ENCODE measurements around the gene CPNE5.
A peak's percentile ranks its signal among the peaks of the same experiment; 100 is the strongest.
"Not testable (repeated sequence)": the region's sequence is repeated elsewhere in the genome, so short reads cannot be mapped to it uniquely, and the experiment has no call there.

The CPNE5 gene

DNA sequence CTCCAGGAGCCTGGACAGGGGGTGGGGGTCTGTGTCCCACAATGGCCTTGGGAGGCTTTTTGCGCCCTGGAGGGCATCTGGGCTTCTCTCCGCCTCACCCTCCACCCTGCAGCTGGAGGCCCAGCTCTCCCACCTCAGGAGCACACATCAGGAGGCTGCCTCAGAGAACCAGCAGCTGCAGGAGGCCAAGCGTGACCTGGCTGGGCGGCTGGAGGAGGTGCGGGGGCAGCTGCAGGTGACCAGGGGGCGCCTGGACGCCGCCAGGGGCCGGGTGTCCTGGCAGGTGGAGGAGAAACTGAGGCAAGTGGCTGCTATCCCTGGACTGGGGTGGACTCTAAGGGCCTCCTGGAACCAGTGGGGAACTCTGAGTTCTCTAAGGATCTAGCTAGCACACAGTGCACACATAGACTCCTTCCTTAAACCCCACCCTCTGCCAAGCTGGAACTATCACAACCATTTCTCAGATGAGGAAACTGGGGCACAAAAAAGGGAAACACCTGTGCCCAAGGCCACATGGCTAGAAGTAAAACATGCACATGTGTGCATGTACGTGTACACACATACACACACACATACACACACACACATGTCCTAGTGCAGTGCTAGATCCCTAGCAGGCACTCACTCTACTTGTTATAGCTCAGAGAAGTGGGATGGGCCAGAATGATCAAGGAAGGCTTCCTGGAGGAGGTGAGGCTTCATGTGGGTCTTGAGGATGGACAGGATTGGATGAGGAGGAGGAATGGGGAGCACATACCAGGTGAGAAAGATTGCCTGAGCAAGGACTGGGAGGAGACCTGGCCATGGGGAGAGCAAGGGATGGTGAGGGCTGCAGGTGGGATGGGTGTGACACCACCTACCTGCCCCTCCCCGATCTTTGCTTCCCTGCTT is 118.7 kb downstream of the CPNE5 start:
- DNase-seq = no peak

DNA sequence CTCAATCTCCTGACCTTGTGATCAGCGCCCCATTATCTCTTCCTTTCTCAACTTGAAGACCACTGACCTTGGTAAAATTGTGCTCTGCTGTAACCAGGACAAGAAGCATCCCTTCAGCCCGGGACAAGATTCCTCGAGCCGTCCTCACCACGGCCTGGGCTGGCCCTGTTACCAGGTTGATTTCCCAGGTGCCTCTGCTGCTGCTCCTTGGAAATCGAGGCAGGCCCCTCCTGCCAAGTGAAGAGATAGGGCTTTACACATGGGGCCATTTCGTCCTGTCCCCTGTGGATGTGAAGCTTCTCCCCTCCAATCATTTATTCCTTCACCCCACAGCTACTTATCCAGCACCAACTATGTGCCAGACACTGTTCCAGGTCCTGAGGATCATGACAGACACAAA is 120.1 kb downstream of the CPNE5 start:
- no peak for DNase-seq

DNA sequence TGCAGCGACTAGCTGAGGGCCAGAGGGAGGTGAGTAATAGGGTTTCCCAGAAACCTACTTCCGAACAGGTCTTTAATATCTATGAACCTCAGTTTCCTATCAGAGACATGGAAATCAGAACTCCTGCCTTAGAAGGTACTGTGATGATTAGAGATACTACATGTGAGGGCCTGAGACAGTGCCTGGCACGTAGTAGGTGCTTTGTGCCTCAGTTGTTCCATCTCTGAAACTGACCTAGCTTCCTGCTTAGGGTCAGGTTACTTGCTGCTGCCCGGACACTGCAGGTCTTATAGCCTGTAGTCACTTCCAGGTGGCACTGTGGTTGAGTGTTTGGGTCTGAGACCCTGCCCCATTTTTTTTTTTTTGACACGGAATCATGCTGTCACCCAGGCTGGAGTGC is 120.7 kb downstream of the CPNE5 start:
- DNase-seq = no peak

DNA sequence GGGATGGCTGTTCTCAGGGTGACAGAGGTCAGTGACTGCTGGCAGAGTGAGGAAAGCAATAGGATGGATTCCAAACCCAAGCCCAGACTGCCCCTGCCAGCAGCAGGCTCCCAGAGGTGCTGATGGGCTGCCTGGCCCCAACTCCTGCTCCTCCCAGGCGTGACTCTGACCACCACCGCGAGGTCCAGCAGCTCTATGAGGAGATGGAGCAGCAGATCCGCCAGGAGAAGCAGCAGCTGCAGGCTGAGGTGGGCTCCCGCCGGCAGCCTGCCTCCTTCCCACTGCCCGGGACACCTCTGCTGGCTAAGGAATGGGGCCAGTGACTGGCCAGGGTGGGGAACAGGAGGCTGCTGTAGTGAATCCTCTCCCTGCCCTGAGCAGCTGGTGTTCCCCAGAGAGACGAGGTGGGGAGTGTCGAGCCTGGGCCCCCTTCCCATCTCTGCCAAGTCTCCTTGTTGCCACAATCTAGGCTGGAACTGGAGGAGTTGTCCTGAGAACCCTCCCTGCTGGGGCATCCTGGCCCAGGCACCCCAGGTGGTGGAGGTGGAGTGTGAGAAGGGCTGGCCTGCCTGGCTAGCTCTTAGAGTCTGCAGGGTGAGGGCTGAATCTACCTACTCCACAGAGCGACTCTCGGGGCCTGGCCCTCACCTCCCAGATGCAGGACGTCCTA is 121.2 kb downstream of the CPNE5 start:
- no peak for DNase-seq

DNA sequence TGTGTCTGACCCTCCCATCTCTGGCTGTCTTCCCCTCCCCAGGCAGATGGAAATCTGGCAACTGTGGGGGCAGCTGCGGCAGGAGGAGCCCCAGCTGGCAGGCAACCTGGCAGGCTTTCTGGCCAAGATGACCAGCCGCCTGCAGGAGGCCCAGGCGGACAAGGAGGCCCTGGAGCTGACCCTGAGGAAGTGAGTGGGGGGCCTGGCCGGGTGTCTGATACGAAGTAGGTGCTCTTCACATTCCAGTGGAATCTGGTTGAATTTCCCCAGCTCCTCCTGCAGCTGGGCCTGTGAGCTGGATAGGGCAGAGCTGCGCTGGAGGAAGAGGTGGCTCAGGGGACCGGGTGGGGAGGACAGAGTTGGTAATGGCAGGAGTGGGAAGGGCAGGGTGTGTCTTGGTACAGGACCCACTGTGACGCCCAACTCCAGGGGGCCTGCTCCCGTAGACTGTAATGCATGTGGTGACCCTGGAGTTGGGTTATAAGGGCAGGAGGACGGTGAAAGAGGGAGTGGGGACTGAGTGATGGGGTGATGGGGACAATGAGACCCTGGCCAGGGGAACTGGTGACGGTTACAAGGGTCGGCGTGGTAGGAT is 121.9 kb downstream of the CPNE5 start:
- DNase-seq = no peak

DNA sequence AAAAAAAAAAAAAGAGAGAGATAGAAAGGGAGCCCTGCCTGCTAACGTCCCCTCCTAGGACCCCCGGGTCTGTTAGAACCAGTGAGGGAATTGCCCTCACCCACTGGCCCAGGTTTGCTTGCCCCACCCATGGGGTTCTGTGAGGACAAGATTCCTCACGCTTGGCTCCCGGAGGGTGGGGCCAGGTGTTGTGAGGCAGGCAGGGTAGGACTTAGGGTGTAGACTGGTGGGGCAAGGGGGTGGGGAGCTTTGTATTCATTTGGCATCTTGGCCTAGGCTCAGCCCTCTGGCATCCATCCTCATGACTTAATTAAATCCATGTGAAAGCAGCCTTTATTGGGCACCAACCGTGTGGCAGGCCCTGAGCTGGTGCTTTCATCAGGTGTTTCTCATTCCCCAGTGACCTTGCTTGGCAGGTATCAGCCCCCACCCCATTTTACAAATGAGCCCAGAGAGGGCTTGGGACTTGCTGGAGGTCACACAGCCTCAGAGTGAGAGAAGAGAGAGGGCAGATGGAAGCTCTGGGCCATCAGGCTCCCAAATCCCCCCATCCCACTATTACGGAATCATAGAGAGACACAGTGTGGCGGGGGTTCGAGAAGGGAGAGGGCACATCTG is 122.7 kb downstream of the CPNE5 start:
- DNase-seq = no peak

DNA sequence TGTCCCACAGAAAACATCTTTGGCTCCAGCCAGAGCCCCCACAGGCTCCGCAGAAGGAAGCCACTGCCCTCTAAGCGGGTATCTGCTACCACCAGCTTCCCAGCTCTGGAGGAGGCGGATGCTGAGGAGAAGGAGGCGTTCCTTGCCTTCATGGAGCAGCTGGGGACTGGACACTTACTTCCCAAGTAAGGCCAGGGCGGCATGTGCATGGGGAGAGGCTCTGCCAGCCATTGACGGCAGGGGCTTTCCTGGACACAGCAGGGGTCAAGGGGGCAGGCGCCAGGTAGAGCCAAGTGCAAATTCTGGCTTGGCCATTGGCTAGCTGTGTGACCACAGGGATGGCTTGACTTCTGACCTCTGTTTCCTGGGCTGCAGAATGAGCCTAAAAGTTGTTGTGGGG is 123.8 kb downstream of the CPNE5 start:
- no peak for DNase-seq

DNA sequence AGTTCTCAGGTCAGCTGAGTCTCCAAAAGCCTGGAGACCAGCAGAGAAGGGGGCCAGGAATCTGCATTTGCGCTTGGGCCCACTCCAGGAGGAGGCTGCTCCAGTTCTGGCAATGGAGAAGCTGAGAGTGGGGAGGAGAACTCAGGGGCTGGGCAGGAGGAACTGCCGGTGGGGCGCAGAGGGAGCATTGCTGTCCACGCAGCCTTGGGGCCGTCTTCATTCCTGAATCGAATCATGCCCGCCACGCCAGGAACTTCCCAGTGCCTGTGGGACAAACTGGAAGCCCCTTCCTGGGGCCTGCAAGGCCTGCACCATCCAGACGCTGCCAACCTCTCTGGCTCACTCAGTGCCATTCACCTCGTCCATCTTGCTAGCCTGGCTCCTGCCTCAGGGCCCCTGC is 124.7 kb downstream of the CPNE5 start:
- DNase-seq = no peak

DNA sequence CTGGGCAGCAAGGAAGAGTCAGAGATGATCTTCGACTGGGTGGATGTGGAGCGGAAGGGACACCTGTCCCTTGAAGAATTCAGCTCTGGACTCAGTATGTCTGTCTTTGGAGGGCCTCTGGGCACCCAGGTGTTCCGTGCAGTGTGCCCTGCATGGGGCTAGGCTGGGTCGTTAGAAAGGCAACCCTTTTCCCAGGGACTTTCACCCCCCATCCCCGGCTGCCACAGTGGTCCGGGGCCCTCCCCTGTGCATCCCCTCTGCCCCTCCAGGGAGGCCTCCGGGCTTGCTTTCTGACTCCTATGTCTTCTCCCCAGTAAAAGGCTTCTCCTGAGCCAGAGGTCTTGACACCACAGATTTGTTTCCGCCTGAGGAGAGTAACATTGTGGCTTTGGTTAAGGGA is 125.4 kb downstream of the CPNE5 start:
- DNase-seq = no peak

DNA sequence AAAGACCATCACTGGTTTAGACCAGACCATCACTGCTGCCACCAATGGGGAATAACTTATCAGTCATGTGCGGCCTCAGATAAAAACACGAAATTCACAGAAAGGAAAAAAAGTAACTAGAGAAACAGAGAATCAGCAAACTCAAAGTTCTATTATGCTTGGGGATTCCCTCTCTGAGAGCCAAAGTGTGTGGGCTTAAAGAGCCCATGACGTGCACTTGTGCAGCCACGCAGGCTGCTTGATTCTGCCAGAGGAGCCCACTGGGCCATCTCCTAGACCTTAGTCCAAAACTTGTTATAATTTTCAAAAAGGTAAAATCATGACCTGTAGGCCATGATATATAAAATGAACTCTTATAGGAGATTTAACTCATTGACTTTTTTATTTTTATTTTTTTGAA is 126.4 kb downstream of the CPNE5 start:
- no peak for DNase-seq

DNA sequence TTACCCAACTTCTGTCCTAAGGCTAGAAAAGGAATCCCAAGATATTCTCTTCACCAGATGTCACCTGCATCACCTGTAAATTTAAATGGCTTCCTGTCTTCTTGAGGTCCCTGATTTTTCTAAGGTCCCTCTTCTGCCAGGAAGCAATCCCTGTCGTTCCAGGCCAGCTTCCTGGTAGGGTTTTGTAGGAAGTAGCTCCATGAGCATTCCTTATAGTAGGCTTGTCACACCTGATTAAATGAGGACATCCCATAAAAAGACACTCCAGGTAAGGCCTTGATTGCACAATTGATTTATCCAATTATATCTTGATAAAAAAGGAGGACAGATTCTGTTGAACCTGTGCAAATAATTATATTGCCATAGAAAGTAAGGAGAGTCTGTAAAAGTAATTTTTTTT is 132.9 kb downstream of the CPNE5 start:
- no peak for DNase-seq

DNA sequence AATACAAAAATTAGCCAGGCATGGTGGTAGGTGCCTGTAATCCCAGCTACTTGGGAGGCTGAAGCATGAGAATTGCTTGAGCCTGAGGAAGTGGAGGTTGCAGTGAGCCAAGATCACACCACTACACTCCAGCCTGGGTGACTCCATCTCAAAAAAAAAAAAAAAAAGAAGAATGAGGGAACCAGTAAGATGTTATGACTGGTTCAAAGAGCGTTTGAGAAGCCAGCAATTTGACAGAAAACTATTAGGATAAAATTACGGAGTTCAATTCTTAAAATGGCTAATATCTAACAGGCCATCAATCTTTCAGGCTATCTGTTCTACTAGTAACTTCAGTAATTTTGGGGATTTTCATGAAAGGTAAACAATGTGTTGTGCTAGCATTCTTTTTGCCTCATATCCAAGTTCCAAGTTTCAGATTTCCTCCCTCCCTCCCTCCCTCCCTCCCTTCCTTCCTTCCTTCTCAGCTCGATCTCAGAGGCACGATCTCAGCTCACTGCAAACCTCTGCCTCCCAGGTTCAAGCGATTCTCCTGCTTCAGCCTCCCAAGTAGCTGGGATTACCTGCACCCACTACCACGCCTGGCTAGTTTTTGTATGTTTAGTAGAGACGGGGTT is 134.2 kb downstream of the CPNE5 start:
- DNase-seq = not testable (repeated sequence)

DNA sequence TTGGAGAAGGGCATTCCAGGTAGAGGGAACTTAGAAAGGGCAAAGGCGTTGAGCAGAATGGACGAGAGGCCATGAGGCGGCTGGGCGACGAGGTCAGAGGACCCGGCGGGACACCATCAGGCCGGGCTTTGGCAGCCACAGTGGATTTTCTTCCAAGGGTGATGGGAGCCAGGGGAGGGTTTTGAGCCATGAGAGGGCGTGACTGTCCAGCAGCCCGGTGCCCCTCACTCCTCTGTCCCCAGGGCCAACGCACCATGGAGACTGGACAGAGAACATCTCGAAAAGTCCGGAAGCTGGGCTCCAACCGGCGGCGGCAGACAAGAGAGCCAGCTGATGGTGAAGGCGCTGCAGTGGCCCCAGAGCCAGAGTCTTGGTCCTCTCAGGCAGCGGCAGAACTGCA is 135.3 kb downstream of the CPNE5 start:
- DNase-seq = no peak

DNA sequence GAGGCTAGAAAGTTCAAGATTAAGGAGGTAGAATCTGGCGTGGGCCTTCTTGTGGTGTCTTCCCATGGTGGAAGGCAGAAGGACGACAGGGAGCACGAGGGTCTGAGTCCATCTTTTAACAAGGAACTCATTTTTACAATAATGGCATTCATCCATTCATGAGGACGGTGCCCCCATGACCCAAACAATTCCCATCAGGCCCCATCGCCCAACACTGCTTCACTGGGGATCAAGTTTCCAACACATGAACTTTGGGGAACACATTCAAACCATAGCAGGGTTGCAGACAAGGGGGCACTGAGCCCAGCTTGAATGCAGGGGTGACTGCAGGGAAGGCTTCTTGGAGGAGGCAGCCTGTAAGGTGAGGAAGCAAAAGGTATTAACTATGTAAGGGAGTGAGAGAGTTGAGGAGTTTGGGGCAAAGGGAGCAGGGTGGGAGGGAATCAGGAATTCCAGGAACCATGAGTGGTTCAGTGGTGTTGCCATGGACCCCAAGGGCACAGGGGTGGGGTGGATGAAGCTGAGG is 136.1 kb downstream of the CPNE5 start:
- no peak for DNase-seq

DNA sequence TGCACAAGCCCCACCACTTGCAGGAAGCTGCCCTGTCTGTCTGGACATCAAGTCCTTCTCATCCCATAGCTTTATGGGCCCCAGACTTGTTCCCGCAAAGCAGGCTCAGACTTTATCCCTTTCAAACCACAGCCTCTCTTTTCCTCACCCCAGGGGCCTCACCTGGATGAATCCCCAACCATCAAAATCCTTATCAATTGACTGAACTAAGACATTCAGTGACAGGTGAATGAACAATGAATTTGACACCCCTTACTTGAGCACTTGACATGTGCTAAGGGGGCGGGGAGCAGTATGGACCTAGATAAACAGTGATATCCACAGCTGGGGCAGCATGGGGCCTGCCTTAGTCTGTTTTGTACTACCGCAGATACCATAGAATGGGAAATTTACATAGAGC is 136.6 kb downstream of the CPNE5 start:
- DNase-seq = no peak

DNA sequence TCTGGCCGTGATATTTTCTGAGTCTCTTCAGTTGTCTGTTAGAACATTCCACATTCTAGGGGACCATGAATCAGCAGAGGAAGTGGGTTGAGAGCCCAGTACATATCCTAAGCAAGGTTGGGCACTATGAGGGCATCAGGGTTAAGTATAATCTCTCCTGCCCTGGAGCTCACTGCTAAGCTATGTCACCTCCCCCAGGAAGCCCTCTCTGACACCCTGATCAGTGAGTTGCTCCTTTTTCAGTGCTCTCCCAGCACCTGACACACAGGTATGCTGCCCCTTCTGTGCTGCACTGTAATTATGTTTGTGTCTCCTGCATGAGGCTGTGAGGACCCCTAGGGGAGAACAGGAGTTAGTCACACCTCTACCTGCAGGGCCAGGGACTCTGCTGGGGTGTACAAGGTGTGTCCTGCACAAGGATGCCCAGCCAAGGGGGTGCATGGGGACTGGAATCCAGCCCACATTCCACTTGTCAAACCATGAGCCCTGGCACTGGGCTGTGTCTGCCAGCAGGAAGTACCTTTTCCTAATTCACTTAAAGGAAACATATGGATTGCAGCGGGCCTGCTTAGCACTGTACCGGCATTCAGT is 137.7 kb downstream of the CPNE5 start:
- DNase-seq = no peak

DNA sequence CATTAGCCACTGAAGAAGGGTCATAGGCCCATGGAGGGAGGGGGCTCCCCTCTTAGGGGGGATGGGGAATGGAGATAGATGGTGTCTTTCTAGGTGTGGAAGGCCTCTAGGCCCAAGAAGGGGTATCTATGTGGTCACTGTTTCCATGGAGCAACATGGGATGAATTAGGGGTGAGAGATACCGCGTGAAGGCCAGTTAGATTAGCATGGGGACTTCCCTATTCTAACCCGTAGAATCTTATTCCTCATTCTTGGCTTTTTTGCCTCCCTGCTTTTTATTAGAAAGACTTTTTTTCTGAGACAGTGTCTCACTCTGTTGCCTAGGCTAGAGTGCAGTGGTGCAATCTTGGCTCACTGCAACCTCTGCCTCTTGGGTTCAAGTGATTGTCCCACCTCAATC is 138.4 kb downstream of the CPNE5 start:
- peak; percentile 68 for DNase-seq

DNA sequence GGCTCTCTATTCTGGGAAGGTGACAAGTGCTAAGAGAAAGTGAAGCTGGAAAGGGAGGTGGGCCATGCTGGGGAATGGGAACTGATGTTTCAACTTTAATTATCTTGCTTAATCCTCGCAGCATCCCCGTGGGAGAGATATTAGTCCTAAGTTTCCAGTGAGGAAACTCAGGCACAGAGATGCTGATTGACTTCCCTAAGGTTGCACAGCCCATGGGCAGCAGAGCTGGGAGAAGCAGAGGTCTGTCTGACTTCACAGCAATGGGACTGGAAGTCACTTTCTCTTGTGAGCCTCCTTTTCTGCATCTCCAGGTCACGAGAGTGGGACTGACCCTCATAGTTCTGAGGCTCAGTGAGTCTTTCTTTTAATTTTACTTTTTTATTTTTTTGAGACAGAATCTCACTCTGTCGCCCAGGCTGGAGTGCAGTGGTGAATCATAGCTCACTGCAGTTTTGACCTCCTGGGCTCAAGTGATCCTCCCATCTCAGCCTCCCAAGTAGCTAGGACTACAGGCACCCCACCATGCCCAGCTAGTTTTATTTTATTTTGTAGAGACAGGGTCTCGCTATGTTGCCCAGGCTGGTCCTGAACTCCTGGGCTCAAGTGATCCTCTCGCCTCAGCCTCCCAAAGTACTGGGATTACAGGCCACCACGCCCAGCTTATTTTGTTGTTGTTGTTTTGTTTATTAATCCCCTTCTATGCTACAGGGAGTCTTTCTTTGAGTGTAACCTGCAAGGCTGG is 139.0 kb downstream of the CPNE5 start:
- no peak for DNase-seq

DNA sequence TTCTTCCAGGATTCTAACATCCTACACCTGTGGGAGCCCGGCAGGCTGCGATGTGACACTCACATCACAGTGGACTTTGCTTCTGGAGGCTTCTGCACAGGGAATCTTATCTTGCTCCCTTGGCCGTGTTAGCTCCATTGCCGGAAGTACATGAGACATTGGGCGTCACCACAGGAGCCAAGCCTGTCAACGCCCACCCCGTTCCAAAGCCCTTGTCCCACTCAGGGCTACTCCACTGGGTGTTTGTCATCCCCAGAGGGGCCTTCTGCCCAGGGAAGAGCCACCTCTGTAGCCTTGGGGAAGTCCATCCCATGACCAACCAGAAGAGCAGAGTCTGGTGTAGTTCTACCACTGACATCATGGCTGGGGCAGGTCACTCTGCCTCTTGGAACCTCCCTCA is 139.9 kb downstream of the CPNE5 start:
- no peak for DNase-seq

DNA sequence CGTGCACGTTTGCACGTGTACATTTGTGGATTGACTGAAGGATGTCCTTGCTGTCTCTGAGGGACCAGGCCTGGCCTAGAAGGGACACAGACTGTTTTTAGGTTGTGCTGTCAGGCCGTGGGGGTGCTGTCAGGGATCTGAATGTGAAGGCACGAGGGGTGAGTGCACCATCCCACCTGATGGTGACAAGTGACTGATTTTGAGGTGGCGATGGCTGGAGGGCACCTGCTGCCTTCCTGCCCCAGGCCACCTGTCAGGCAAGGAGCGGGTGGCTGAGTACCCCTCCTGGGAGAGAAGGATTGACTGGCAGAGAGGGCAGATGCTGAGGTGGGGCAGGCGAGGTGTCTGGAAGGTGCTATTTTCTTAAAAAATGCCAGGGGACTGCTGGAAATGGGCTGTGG is 140.4 kb downstream of the CPNE5 start:
- no peak for DNase-seq

DNA sequence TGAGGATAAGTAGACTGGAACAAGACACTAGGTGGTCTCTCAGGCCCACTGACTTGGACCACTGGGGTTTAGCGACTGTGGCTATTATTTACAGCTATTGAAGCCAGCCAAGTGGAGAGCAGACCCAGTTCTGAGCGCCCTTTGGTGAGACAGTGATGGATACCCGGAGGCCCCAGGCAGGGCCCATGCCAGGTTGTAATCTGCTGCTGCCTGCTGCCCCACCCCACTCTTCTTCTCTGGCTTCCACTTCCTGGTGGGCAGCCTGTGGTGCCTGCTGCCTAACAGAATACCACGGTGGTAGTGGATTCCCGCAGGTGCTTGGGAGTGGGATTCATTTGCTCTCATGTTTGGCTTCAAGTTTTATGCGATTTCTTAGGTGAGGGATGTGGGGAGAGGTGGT is 141.0 kb downstream of the CPNE5 start:
- DNase-seq = no peak

DNA sequence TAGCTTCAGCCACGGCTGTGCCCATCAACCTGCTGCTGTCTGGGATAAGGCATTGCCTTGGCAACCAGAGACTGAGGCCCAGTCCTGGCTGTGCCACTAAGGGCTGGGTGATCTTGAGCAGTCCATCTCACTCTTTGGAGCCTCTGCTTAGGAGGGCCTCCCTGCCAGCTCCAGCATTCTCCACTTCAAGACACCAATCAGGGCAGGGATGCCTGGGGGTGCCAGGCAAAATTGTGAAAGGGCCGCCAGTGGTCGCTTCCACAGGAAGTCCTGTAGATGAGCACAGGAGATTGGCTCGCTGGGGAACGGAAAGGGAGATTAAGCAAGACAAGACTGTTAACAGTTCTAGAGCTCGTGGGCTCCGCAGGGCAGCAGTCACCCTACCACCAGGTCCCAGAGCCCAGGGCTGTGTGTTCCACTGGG is 141.8 kb downstream of the CPNE5 start, which contains the start of gene RAB44:
Gene RAB44 (plus strand): TSS at position 346 of the 423 bp plus-strand sequence. CDS start 6,410 bp downstream, outside the sequence.
- peak; percentile 50 for DNase-seq

All from inflammatory macrophage treated with lipopolysaccharide for 4 hours (primary cell).